GM23248 (cell line): ENCODE results near the gene TEX29. TPM values are rescaled to one million over a fixed set of nuclear protein-coding genes. Genes with fewer than 3 reads are reported as not detected.
A peak's percentile ranks its signal among the peaks of the same experiment; 100 is the strongest.

ENCODE experiments used
- DNase-seq: peaks from one replicate; pipeline ENCODE4 v3.0.0-alpha.2; 2015
- H2AFZ ChIP-seq: fragments of 200-600 bp; sonication (generic); 2 replicates; pipeline ENCODE4 v1.6.1; 2016; ENCODE audit warnings: antibody characterized with exemption
- H3F3A ChIP-seq: fragments of 200-600 bp; sonication (generic); 2 replicates; pipeline ENCODE4 v1.6.1; 2016; ENCODE audit warnings: mild to moderate bottlenecking, antibody characterized with exemption, mixed run types; ENCODE audit not compliant: insufficient read depth
- H3K27ac ChIP-seq: fragments of 200-600 bp; sonication (generic); 2 replicates; pipeline ENCODE4 v1.5.1; 2016; ENCODE audit warnings: mild to moderate bottlenecking
- H3K27me3 ChIP-seq: fragments of 200-600 bp; sonication (generic); replicated peaks from 2 replicates; pipeline ENCODE4 v1.6.1; 2016; ENCODE audit warnings: mild to moderate bottlenecking; ENCODE audit not compliant: insufficient read depth
- H3K36me3 ChIP-seq: fragments of 200-600 bp; sonication (generic); 2 replicates; pipeline ENCODE4 v1.6.1; 2016; ENCODE audit warnings: low read depth, mild to moderate bottlenecking
- H3K4me1 ChIP-seq: fragments of 200-600 bp; sonication (generic); 2 replicates; pipeline ENCODE4 v1.6.1; 2016; ENCODE audit warnings: mild to moderate bottlenecking; ENCODE audit not compliant: insufficient read depth
- H3K4me2 ChIP-seq: fragments of 200-600 bp; sonication (generic); one replicate; pipeline ENCODE4 v1.6.1; 2016; ENCODE audit warnings: mild to moderate bottlenecking; ENCODE audit not compliant: unreplicated experiment
- H3K4me3 ChIP-seq: fragments of 200-600 bp; sonication (generic); 2 replicates; pipeline ENCODE4 v1.5.1; 2016; ENCODE audit warnings: mild to moderate bottlenecking
- H3K79me2 ChIP-seq: fragments of 200-600 bp; sonication (generic); 2 replicates; pipeline ENCODE4 v1.6.1; 2016; ENCODE audit warnings: mild to moderate bottlenecking; ENCODE audit not compliant: insufficient read depth
- H3K9ac ChIP-seq: fragments of 200-600 bp; sonication (generic); 2 replicates; pipeline ENCODE4 v1.6.1; 2016; ENCODE audit warnings: mild to moderate bottlenecking
- H3K9me2 ChIP-seq: fragments of 200-600 bp; sonication (generic); 2 replicates; pipeline ENCODE4 v1.6.1; 2016; ENCODE audit warnings: mixed run types, mild to moderate bottlenecking, moderate library complexity; ENCODE audit not compliant: insufficient read depth
- H3K9me3 ChIP-seq: fragments of 200-600 bp; sonication (generic); one replicate; pipeline ENCODE4 v1.6.1; 2017; ENCODE audit warnings: low read depth
- H4K20me1 ChIP-seq: fragments of 200-600 bp; sonication (generic); 2 replicates; pipeline ENCODE4 v1.6.0; 2016; ENCODE audit not compliant: insufficient read depth
- EZH2 ChIP-seq: fragments of 200-600 bp; sonication (generic); IDR thresholded peaks from 2 replicates; pipeline ENCODE4 v1.6.1; 2018; ENCODE audit warnings: antibody characterized with exemption, mild to moderate bottlenecking; ENCODE audit not compliant: insufficient read depth, poor library complexity, severe bottlenecking
- EZH2phosphoT487 ChIP-seq: fragments of 200-600 bp; sonication (generic); IDR thresholded peaks from 2 replicates; pipeline ENCODE4 v1.6.1; 2018; ENCODE audit warnings: antibody characterized with exemption, moderate library complexity, mild to moderate bottlenecking, low read depth; ENCODE audit not compliant: insufficient read depth
- WGBS, 2 experiments: methylation state at CpG; one replicate each; pipeline ENCODE4 v1.1.6; 2015 to 2017; ENCODE audit warnings: low lambda C conversion rate in 2 of 2, low coverage in 1 of 2; ENCODE audit errors: missing lambda C conversion rate in 2 of 2; 5-methylcytosine and 5-hydroxymethylcytosine counted together
- in situ Hi-C: fragments of 300-500 bp; cut with MboI; formaldehyde crosslinking; loops from 2 replicates; pipeline ENCODE4 v1.15.0; 2020
- polyA plus RNA-seq: library from polyadenylated mRNA; unstranded; fragments of >200 nt; fragmentation: Nextera tagmentation; extraction: Ambion mirVana; gene quantifications from 2 replicates; pipeline ENCODE4 v1.2.1, GENCODE V29; 2016
- total RNA-seq: library from RNA; depleted of rRNA; stranded (reverse); fragments of >200 nt; shearing (Covaris generic); gene quantifications from 2 replicates; pipeline ENCODE4 v1.2.3, GENCODE V29; 2014; rRNA removed

The TEX29 gene
- total RNA-seq (not detected in 2 replicates), polyA plus RNA-seq (0.75 TPM in 1 of 2 replicates, not detected in the other)

DNA sequence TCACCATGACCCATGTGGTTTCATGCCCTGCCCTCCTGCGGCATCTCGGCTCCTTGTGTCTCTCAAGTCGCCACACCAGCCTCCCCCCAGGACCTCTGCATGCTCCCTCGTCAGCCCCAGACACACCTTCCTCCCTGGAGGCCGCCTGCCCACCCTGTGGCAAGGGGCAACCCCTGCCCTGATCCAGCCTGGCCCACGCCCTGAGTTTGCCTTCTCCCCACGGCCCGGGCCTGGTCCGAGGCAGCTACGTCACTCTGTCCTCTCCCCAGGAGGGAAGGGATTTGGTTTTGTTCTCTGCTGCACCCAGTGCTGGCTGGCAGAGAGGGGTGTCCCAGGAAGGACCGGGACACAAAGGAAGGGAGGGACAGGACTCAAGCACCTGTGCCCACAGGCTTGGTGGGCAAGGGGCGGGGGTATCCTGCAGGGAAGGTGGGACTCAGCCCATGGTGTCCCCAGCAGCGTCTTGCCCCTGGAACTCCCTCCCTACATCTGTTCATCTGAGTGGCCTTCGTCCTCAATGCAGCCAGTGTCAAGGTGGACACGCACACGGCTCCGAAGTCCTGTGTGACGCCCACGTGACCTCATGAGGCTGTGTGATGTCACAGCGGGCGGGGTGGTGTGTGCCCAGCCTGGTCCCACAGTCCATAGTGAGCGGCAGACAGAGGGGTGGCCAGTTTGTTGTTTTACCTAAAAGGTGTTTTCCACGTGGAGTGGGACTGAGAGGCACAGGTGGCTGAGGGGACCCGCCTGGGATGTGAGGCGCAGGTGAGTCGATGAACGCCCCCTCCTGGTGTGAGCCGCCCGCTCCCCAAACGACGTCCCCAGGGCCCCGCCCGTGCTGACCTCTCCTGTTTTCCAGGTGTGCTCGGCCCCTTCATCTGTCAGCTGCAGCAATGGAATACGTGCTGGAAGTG, at the start of gene TEX29:
Gene TEX29 (plus strand): TSS at position 645 of the 914 bp plus-strand sequence. CDS start 249 bp downstream, at position 894.
- Histone ChIP-seq H3K27me3 (no peaks in the 10 kb centered on the region), H3K4me2 (no peak within 1 kb of the TSS), H3F3A (no peaks in the 10 kb centered on the region), H3K9me2 (no peaks in the 10 kb centered on the region), H3K4me1 (no peaks in the 10 kb centered on the region), H3K4me3 (no peak within 1 kb of the TSS), H3K79me2 (no peaks in the 10 kb centered on the region), H3K9me3 (no peaks in the 10 kb centered on the region), H3K27ac (no peak within 1 kb of the TSS), H3K9ac (no peak within 1 kb of the TSS), H4K20me1 (no peaks in the 10 kb centered on the region), H3K36me3 (no peaks in the 10 kb centered on the region), H2AFZ (no peak within 1 kb of the TSS)
- 59 to 66% methylated on average over 28 to 35 of the region's 35 CpGs for WGBS, 2 experiments
- in situ Hi-C loops = no loop called here
- DNase-seq = no peak
- TF ChIP-seq EZH2phosphoT487 = no peak
- no peak for TF ChIP-seq EZH2

GRCh38 chr13:111270765-111271698, 49.4 kb upstream of the TEX29 start:
- Histone ChIP-seq H2AFZ (no peak overlapping the region), H3K9me2 (no peaks in the 10 kb centered on the region), H3K27me3 (no peaks in the 10 kb centered on the region), H3K36me3 (peaks cover 13% of the 10 kb centered on the region), H3K79me2 (peaks cover 17% of the 10 kb centered on the region), H3K4me1 (peaks cover 25% of the 10 kb centered on the region), H3K27ac (peak overlapping the region; percentile 62), H3K4me3 (peak overlapping the region; percentile 52), H4K20me1 (no peaks in the 10 kb centered on the region), H3F3A (peaks cover 10% of the 10 kb centered on the region; the same call in 1 of the 2 replicates), H3K4me2 (peak overlapping the region; percentile 72), H3K9ac (peak overlapping the region; percentile 60), H3K9me3 (no peaks in the 10 kb centered on the region)
- peak; percentile 86 for DNase-seq
- TF ChIP-seq EZH2phosphoT487 (no peak), EZH2 (no peak)
- in situ Hi-C loops = no loop called here
- 82 to 83% methylated on average over 20 of the region's 20 CpGs for WGBS, 2 experiments

- H3K36me3 ChIP-seq = peaks cover 24% of the 10 kb centered on the region
- H3K4me3 ChIP-seq = no peak overlapping the region
- no peak overlapping the region for H2AFZ ChIP-seq
- H3F3A ChIP-seq = peaks cover 10% of the 10 kb centered on the region; the same call in 1 of the 2 replicates
- no peak for TF ChIP-seq EZH2phosphoT487
- TF ChIP-seq EZH2 = no peak
- 41 to 45% methylated on average over 7 of the region's 7 CpGs for WGBS, 2 experiments
- no peaks in the 10 kb centered on the region for H3K27me3 ChIP-seq
- DNase-seq = no peak
- no peaks in the 10 kb centered on the region for H3K9me2 ChIP-seq
- in situ Hi-C loops = no loop called here
- H3K9ac ChIP-seq = no peak overlapping the region
- H4K20me1 ChIP-seq = no peaks in the 10 kb centered on the region
- H3K4me2 ChIP-seq = no peak overlapping the region
- peaks cover 25% of the 10 kb centered on the region for H3K4me1 ChIP-seq
- peaks cover 16% of the 10 kb centered on the region; the same call in 1 of the 2 replicates for H3K79me2 ChIP-seq
- H3K9me3 ChIP-seq = no peaks in the 10 kb centered on the region
- no peak overlapping the region for H3K27ac ChIP-seq
Observed at GRCh38 chr13:111272117-111272516, 48.3 kb upstream of the TEX29 start.

GRCh38 chr13:111275382-111275781, 45.1 kb upstream of the TEX29 start:
- H2AFZ ChIP-seq = no peak overlapping the region
- H3K36me3 ChIP-seq = peaks cover 36% of the 10 kb centered on the region
- H3K79me2 ChIP-seq = peaks cover 29% of the 10 kb centered on the region; the same call in 1 of the 2 replicates
- no peaks in the 10 kb centered on the region for H4K20me1 ChIP-seq
- DNase-seq = no peak
- H3F3A ChIP-seq = peaks cover 8% of the 10 kb centered on the region; the same call in 1 of the 2 replicates
- H3K4me1 ChIP-seq = peaks cover 9% of the 10 kb centered on the region
- no peak overlapping the region for H3K4me2 ChIP-seq
- WGBS, 2 experiments = 93 to 95% methylated on average over 10 of the region's 10 CpGs
- no peaks in the 10 kb centered on the region for H3K27me3 ChIP-seq
- H3K4me3 ChIP-seq = no peak overlapping the region
- TF ChIP-seq EZH2 (no peak), EZH2phosphoT487 (no peak)
- H3K27ac ChIP-seq = no peak overlapping the region
- no peak overlapping the region for H3K9ac ChIP-seq
- no peaks in the 10 kb centered on the region for H3K9me2 ChIP-seq
- in situ Hi-C loops = no loop called here
- H3K9me3 ChIP-seq = no peaks in the 10 kb centered on the region
